ENCODE results near the gene ACADS.

The ACADS gene

GRCh38 chr12:120690978-120691377 is 34.6 kb upstream of the ACADS start (continued):
- TF ChIP-seq ZNF645 (tag by site-specific recombination; IDR thresholded peaks at IDR 0.05) (no peak), ZNF221 (tag by site-specific recombination; IDR thresholded peaks at IDR 0.05; ENCODE audit: borderline replicate concordance) (no peak), OSR2 (tag by site-specific recombination; IDR thresholded peaks at IDR 0.05) (peak; percentile 74)

GRCh38 chr12:120692524-120693033 is 33.0 kb upstream of the ACADS start:
- Histone ChIP-seq H3K36me3 (ENCODE audit: control insufficient read depth in 2 of 2, insufficient read depth in 1 of 2, low read length in 2 of 2) (peaks cover 33 to 47% of the 10 kb centered on the region in 2 experiments), H3K27ac (ENCODE audit: extremely low read depth, low read depth, low read length) (no peak overlapping the region; the same call in 1 of the 2 replicates), H3K9me3 (ENCODE audit: control insufficient read depth, insufficient read depth, low read depth, low read length) (no peaks in the 10 kb centered on the region), H3K4me3 (ENCODE audit: low read depth, low read length) (no peak overlapping the region), H3K4me1 (ENCODE audit: control insufficient read depth, insufficient read depth, low read length) (peaks cover 14% of the 10 kb centered on the region)
- CTCF ChIA-PET = interaction anchor here (1.2 kb wide), 1 partner anchor 44 kb away, joined by 4 read pairs; no protein-coding TSS in a partner anchor
- peak; percentile 72; the same call in 1 of the 2 replicates for TF ChIP-seq ZNF660 (tag by site-specific recombination; IDR thresholded peaks at IDR 0.05)
- no peak for TF ChIP-seq ZSCAN30 (tag by site-specific recombination; IDR thresholded peaks at IDR 0.05)
- 0 out of 2 replicates have a peak, but pooled peaks have one; percentile 28 for TF ChIP-seq ZNF600 (tag by site-specific recombination; IDR thresholded peaks at IDR 0.05)
- TF ChIP-seq OSR2 (tag by site-specific recombination; IDR thresholded peaks at IDR 0.05) = peak; percentile 67; the same call in 1 of the 2 replicates
- TF ChIP-seq HOXD13 (CRISPR knock-in tag; IDR thresholded peaks at IDR 0.05; ENCODE audit: borderline replicate concordance) = no peak
- TF ChIP-seq ZNF513 (tag by site-specific recombination; IDR thresholded peaks at IDR 0.05) = no peak
- TF ChIP-seq REPIN1 (tag by site-specific recombination; IDR thresholded peaks at IDR 0.05; ENCODE audit: low read depth) = no peak
- no peak for TF ChIP-seq ZNF214 (tag by site-specific recombination; IDR thresholded peaks at IDR 0.05; ENCODE audit: borderline replicate concordance)
- peak; percentile 20; the same call in 1 of the 2 replicates for TF ChIP-seq ZSCAN16 (tag by site-specific recombination; IDR thresholded peaks at IDR 0.05)
- TF ChIP-seq ZNF169 (tag by site-specific recombination; IDR thresholded peaks at IDR 0.05) = no peak
- TF ChIP-seq TCF7L2 (IDR thresholded peaks at IDR 0.05; ENCODE audit: borderline replicate concordance, low read depth, low read length) = no peak
- TF ChIP-seq ZNF121 (tag by site-specific recombination; IDR thresholded peaks at IDR 0.05) = no peak
- 0 out of 2 replicates have a peak, but pooled peaks have one; percentile 9 for TF ChIP-seq FEZF1 (tag by site-specific recombination; IDR thresholded peaks at IDR 0.05)
- TF ChIP-seq ZNF426 (tag by site-specific recombination; IDR thresholded peaks at IDR 0.05) = no peak
- TF ChIP-seq ZNF362 (tag by site-specific recombination; IDR thresholded peaks at IDR 0.05) = no peak
- no peak for TF ChIP-seq ZBTB1 (tag by site-specific recombination; IDR thresholded peaks at IDR 0.05)
- TF ChIP-seq WT1 (tag by site-specific recombination; IDR thresholded peaks at IDR 0.05) = 0 out of 2 replicates have a peak, but pooled peaks have one; percentile 15
- no peak for TF ChIP-seq ZNF629 (tag by site-specific recombination; IDR thresholded peaks at IDR 0.05)
- TF ChIP-seq ZNF10 (tag by site-specific recombination; IDR thresholded peaks at IDR 0.05) = no peak
- no peak for TF ChIP-seq ZNF596 (tag by site-specific recombination; IDR thresholded peaks at IDR 0.05)
- 0 out of 2 replicates have a peak, but pooled peaks have one; percentile 12 for TF ChIP-seq PRDM1 (tag by site-specific recombination; IDR thresholded peaks at IDR 0.05)
- TF ChIP-seq ZNF670 (tag by site-specific recombination; IDR thresholded peaks at IDR 0.05; ENCODE audit: low read depth) = no peak
- TF ChIP-seq OVOL3 (tag by site-specific recombination; IDR thresholded peaks at IDR 0.05) = 0 out of 2 replicates have a peak, but pooled peaks have one; percentile 50
- TF ChIP-seq SP7 (tag by site-specific recombination; IDR thresholded peaks at IDR 0.05) = 0 out of 2 replicates have a peak, but pooled peaks have one; percentile 21
- TF ChIP-seq ZNF518A (tag by site-specific recombination; conservative IDR thresholded peaks at IDR 0.05; ENCODE audit: low read depth) = no peak
- POLR2A ChIA-PET = interaction anchor here (0.6 kb wide), 1 partner anchor 1191 kb away, joined by 3 read pairs; no protein-coding TSS in a partner anchor

Data from HEK293 (cell line).